NCI-H1930 (cell line): Measurements from ENCODE around the gene UQCC2.

Experiments used
- DNase-seq, 2 experiments: peaks; one replicate each; lab custom pipeline; 2025; lab: John Stamatoyannopoulos, UW

UQCC2 gene

GRCh38 chr6:33725891-33726673 lies 14.6 kb upstream of the UQCC2 start:
- DNase-seq = no peak

GRCh38 chr6:33725222-33725621 lies 13.7 kb upstream of the UQCC2 start:
- no peak for DNase-seq

DNA sequence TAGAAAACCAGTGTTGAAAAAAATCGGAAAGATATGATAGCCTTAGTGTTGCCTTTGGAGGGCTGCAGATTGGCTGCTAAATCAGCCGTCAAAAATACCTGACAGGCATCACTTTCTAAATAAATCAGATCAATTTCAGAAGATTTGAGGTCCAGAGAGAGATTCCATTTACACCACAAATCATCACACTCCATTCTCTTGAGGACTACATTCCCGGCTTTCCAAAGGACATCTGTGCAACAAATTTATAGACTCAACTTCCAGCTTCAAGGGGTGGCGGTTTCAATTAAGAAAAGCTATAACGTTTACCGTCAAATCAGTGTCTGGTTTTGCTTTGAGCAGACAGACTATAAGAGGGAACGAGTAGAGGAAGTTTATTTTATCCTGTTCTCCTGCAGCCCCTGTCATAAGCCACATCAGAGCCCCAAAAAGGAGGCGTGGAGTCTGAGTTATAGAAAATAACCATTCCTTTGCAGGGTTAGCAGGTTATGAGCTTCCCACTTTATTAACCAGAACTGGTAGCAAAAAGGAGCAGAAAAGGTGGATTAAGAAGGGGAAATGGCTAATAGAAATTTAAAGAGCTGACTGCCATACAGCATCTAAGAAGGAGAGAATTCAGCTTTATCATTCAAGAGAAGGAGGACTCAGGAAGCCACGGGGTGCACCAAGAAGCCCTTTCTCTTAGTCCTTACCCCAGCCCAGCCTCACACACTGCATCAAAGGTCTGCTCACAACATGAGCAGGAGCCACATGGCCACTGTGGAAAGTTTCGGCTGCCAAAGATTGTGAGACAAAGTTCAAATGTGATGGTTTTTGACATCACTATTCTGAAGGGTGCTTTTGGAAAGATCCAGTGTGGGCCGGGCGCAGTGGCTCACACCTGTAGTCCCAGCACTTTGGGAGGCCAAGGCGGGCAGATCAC lies 12.9 kb upstream of the UQCC2 start:
- DNase-seq = no peak

- DNase-seq = no peak
Observed at GRCh38 chr6:33723371-33724085, 12.0 kb upstream of the UQCC2 start.

DNA sequence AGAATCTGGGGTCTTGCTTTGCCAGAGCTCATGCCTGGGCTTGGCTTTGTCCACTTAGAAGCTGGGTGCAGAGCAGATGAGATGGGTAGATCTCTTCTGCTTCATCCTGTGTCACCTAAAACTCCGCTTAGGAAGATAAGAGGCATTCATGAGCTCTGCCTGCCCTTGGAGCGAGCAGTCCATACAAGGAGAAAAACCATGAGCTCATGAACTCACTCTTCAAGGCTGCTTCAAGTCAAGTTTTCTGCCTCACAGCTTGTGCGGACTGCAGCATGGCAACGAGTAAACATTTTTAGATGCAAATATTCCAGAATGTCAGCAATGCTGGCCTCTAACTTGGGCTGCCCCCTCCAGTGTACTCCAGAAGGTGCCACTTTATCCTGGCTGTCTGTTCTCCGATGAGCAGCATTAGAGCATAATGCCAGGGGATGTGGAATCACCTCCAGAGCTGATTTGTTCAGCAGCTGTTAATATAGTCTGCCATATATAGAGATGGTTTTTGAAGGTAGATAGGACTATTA lies 10.7 kb upstream of the UQCC2 start:
- DNase-seq = no peak

GRCh38 chr6:33721508-33721907 lies 10.0 kb upstream of the UQCC2 start:
- DNase-seq = no peak

DNA sequence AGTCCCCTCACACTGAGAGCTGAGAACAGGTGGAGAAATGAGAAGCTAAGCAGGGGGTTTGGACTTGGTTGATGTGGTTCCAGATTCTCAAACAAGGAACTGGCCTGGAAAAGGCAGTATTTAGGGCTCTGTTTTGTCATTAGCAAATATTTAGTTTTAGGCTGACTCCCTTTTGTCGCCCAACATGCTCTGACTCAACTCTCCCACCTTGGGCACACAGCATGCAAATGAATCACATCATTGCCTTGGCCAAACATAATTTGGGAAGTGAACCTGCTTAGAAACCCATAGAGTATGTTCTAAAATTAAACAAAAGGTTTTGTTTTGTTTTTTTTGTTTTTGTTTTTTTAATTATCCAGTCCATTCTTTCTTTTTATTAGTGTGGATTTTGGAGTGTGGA lies 9.5 kb upstream of the UQCC2 start:
- DNase-seq = no peak

GRCh38 chr6:33719326-33719987 lies 8.0 kb upstream of the UQCC2 start:
- no peak for DNase-seq

DNA sequence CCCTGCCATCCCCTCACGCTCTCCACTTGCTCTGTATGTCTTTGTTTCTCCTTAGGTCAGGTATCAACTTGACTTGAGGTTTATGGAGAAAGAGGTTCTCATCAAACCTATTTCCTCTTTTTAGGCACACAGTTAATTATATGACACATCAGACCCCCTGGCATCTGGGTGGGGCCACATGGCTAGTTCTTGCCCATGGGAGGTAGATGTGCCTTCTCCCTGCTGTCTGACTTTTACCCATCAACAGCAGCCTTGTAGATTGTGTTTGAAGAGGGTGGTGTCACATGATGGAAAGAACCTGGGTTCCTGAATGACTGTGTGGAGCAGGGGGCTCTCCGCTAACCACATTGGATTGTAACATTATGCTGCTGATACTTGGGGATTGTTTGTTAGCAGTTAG lies 7.2 kb upstream of the UQCC2 start:
- DNase-seq = no peak

DNA sequence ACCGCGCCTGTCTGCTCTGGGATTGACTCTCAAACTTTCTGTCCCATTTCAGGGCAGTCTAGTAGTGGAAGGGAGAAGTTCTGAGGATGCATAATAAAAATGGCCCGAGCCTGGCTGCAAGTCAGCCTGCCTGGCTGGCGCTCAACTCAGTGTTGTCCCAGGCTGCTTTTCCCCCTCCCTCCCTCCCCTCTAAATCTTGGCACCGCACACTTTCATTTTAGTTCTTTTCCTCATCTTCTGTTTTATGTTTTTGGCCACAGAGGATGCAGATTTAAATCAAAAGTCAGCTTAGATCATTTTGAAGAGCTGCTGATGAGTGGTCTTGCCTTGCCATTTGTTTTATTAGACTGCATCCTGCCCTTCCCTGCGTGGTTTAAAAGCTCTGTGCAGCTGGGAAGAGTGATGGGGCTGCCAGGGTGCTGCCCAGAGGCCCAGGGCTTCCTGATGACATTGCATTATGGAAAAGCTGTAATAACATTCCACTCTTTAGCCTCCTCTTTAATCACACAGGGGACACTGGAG lies 6.5 kb upstream of the UQCC2 start:
- DNase-seq = no peak

DNA sequence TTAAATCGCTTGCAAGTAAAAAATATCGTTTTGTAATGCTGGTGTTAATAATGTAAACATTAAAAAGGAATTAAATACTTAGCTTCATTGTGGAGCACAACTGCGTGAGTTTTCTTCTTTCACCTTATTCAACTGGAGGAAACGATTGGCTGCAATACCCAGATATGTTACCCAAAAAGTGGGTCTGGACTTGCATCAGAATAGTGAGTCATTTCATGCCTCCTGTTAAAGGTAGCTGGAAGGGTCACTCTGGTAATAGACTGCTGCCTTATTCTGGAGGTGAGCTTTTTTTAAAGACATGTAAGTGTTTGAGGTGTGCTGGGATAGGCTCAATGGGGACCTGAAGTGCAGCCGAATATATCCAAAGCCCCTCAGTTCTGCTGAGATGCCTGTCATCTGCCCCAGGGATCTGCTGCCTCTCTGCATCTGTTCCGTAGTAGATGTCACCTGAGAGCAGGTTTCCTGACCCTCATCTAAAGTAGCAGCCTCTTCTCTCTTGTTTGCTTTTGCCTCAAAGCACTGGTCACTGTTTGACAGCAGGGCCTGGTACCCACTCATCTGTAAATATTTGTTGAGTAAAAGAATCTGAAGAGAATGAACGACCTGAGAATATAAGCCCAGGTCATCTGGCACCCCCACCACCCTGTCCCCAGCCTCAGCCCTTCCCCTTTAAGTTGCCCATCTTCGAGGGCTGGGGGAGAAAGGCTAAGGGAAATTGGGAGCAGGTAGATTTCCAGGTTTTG lies 5.6 kb upstream of the UQCC2 start:
- DNase-seq = no peak

- DNase-seq = no peak
Observed at GRCh38 chr6:33716379-33716778, 4.9 kb upstream of the UQCC2 start.

DNA sequence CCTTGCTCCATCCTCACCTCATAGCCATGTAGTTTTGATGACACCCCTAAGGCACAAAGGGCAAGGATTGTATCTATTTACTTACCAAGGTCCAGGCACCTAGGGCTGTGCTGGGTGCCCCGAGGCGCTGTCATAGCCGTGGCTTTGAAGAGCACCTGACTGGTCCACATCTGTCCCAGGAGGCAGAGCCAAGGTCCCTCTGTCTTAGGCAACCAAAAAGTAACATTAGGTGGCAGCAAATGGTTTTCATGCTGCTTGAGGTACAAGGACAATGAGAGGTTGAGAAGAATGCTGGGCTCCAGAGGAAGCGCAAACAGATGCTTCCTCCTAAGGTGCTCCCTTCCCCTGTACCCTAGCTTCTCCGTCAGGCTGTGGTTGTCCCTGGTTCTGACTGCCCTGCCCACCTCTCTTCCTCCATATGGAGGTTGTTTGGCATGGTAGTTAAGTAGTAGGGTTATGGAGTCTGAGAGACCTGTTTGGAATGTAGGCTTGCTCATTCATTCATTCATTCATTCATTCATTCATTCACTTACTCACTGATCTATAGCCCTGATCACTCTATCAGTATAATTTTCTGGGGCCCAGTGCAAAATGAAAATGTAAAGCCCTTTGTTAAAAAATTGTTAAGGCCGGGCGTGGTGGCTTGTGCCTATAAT lies 3.0 kb upstream of the UQCC2 start:
- no peak for DNase-seq

DNA sequence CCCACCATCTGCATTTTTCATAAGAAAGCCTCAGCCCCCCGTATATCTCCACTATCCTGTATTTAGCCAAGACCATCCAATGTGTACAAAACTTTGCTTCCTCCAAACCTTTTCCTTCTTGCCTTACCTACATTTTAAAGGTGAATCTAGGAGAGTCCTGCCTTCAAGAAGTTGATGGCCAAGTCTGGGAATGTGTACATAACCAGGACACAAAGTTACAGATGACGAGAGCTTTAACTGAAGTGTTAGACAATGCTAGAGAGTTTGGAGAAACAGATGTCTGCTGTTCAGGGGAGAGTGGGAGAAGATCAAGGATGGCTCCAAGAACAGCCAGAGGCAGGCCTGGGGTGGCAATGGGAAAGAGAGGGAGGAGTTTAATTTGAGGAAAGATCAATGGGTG lies 2.3 kb upstream of the UQCC2 start:
- DNase-seq = no peak

DNA sequence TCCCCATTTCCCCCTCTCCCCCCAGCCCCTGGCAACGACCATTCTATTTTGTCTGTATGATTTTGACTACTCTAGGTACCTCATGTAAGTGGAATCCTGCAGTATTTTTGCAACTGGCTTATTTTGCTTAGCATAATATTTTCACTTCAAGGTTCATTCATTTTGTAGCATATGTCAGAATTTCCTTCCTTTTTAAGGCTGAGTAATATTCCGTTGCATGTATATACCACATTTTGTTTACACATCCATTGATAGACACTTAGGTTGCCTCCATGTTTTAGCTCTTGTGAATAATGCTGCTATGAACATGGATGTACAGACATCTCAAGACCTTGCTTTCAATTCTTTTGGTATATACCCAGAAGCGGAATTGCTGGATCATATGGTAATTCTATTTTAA lies 1.4 kb upstream of the UQCC2 start:
- no peak for DNase-seq

- DNase-seq = no peak
Observed at GRCh38 chr6:33710296-33711121, 991 bp downstream of the UQCC2 start.

GRCh38 chr6:33709605-33710295 lies 1.8 kb downstream of the UQCC2 start:
- DNase-seq = no peak

DNA sequence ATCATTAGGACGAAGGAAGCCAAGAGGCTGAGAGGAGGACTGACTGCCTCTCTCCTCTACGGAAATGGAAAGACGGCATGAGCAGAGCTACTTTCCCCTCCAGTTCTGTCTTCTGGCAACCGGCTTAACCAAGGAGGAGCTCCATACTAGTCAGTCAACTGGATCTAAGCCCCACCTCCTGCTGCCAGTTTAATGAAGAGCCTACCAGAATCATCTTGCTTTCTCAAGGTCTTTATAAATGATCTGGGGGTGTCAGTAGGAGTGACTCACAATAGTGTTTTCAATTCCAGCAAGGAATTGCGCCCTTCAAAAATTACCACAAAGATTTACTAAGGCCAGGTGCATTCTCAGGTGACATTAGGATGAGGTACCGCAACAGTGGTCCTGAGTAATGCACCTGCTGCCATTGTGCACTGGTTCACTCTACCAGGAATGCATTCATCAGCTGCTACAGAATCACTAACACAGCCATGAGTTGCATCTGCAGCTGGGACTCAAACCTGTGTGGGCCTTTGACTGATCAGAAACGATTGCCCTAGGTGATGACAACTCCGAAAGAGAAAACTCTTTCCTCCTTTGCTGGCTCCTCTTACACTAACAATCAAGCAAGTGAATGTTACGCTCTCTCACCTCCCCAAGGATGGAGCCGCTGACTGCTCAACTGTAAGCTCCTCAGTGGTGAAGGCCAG lies 2.8 kb downstream of the UQCC2 start:
- DNase-seq = no peak
